ENCODE results near the gene FAAP100.

Gene FAAP100

DNA sequence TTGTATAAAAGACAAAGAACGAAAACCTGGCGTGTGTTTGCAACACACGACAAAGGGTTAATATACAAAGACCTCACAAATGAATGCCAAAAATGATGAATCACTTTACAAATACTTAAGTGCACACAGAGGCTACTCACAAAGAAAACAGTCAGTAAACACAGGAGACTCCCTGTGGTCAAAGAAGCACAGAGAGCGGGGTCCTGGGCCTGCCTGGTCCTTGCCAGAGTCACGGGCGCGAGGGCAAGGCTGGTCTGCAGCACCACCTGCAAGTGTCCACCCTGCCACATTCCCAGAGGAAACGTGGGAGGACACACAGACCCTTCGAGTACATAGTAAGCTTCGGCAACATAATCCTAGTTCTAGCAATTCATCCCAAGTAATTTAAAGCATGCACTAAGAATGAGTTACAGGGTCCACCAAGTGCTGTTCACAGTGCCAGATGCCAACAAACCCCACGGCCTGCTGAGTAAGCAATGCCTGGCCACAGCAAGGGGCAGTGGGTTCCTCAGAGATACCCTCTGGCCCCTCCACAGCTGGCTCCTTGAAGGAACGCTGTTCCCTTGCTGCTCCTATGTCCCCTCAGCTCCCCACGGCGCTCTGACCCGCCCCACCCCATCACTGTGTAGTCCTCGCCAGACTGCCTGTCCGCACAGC, 24.6 kb upstream of the FAAP100 start:
- DNase-seq (ENCODE audit: low spot score) = no peak

DNA sequence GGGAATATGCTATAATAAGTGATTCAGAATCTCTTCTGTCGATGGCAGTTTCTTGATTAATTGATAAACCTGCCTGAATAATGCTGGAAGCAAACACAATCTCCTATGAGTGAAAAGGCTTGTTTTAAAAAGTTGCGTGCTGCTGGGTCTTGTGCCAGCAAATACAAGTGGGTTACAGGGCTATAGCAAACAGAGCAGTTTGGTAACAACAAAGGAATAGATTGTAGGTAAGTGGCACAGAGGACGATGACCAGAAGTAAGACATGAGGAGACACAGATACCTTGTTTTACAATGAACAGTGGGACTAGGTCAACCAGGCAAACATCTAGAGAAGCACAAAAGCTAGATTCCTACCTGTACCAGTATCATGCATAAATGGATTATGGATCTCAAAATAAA, 23.7 kb upstream of the FAAP100 start:
- DNase-seq (ENCODE audit: low spot score) = no peak

- DNase-seq (ENCODE audit: low spot score) = no peak
Measured at GRCh38 chr17:81574643-81574956, 22.4 kb upstream of the FAAP100 start.

DNA sequence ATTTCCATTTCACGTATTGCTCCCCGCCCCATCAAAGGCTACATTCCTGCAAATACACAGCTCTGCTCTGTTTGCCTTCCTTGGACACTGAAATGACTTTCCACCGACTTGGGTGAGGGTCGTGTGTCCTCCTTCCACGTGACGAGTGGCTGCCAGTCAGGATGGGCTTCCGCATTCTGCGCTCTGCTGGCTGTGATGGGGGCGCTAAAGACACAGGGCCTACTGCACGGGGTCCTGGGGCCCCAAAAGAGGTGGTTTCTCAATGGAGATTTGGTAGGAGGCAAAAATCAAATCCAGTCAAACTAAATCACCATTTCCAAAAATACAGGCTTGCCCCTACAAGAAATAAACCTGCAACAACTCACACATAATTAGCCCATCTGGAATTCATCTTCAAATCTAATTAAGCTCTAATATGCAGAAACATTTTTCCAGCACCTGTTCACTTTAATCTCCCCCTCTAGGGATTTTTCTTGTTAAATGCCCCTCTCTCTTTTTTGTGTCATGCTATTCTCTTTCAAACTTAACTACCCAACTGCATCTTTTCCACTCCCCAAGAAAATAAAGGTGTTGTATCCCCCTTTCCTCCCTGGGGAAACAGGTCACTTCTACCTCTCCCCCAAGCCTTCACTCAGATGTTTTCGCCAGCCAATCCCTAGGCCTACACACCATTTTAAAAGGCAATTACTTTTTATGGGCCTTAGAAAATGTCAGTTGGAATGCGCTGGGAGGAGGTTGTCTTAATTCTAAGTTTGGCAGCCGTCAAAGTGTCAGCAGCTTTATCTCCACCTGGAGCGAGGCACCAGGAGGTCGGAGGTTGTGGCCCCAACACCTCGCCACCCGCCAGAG, 21.9 kb upstream of the FAAP100 start:
- no peak for DNase-seq (ENCODE audit: low spot score)

DNA sequence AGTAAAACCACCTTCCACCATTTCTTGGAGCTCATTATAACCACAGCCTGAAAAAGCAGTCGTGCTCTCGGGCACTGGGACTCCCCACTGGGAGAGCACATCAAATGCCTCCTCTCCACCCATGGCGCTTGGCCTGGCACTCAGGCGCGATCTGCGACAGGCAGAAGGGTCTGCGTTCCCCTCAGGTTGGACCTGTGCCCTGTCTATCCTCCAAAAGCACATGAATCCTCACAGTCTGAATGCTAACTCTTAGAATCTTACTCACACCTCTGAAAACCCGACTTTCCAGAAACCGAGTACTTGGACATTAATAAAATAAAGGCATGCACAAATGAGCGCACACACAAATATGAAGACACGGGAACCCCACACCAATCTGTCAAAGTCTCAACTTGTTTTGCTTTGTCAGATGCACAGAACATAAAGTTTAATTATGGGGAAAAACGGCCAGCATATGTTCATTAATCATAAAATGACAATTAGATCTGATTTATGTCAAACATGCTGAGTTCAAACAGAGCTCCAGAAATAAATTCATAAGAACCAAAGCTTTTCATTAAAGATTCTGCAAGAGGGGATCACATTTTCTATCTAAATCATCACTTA, 20.5 kb upstream of the FAAP100 start:
- DNase-seq (ENCODE audit: low spot score) = no peak

DNA sequence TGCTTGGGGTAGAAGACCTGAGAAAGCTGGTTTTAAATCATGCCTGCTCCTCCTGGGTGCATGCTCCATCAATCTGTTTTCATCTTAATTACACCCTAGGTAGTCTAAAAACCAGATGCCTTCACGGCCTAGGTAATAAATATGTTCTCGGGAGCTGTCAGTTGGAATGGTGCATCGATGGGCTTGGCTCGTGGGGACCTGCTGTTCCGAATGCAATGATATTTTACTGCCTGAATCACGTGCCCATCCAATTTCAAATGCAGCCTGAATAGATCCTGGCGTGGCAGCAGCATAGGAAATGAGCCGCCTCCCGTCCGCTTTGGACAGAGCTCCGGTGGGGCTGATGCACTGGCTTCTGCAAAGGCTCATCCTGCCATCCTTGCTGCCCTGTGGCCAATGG, 18.8 kb upstream of the FAAP100 start:
- DNase-seq (ENCODE audit: low spot score) = no peak

DNA sequence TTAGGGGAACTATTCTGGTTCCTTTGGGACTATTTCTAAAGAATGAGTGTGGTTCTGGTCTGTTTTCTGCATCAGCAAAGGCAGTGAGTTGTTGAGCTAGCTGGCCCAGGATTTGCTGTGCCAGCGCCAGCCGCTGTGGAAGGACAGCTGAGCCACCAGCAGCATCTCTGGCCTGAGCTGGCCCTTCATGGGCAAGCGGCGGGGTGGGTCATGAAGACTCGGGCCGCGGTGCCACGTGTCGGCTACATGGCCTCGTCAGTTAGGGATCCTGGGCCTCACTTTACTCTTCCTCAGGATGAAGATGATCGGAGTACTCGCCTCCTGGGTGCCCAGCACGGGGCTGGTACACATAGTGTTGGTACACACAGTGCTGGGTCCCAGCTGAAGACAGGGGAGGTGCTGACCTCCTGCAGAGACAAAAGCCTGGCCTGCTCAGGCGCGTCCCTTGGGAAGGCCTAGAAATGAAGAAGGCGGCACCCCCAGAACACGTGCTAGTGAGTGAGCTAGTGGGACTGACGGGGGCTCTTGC, 17.9 kb upstream of the FAAP100 start:
- no peak for DNase-seq (ENCODE audit: low spot score)

- no peak for DNase-seq (ENCODE audit: low spot score)
Measured at GRCh38 chr17:81568416-81568815, 16.3 kb upstream of the FAAP100 start.

- no peak for DNase-seq (ENCODE audit: low spot score)
Measured at GRCh38 chr17:81567191-81567590, 15.0 kb upstream of the FAAP100 start.

DNA sequence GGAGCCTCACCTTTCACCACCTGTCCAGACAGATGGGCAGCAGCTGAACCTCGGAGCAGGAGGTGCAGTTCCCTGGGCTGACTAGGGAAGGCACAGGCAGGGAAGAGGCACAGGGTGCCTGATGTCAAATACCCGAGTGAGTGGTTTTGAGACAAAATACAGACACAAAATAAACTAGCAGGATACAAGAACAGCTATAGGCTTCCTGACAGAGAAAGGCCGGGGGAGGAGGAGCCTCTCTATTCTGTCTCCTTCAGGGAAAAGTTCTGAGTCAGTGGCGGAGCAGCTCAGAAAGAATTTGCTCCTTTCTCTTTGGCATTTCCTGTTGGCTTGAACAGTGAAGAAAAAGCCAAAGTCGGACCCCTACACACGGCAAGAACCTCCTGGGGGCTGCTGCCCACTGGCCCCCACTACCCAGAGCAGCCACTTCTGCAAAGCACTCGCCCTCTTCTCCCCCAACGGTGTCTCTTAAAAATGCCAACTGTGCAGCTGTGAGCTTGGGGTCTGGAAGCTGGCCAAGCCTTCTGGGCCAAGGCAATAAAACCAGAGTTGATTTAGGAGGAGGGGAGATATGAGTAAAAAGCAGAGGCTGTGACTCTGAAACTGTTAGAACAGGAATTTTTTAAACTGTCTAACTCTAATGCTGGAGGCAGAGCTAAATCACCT, 14.4 kb upstream of the FAAP100 start:
- no peak for DNase-seq (ENCODE audit: low spot score)

GRCh38 chr17:81565231-81565630, 13.1 kb upstream of the FAAP100 start:
- DNase-seq (ENCODE audit: low spot score) = no peak

GRCh38 chr17:81564778-81565177, 12.6 kb upstream of the FAAP100 start:
- DNase-seq (ENCODE audit: low spot score) = no peak

GRCh38 chr17:81563861-81564586, 11.9 kb upstream of the FAAP100 start:
- no peak for DNase-seq (ENCODE audit: low spot score)

- no peak for DNase-seq (ENCODE audit: low spot score)
Measured at GRCh38 chr17:81561494-81561885, 9.3 kb upstream of the FAAP100 start.

DNA sequence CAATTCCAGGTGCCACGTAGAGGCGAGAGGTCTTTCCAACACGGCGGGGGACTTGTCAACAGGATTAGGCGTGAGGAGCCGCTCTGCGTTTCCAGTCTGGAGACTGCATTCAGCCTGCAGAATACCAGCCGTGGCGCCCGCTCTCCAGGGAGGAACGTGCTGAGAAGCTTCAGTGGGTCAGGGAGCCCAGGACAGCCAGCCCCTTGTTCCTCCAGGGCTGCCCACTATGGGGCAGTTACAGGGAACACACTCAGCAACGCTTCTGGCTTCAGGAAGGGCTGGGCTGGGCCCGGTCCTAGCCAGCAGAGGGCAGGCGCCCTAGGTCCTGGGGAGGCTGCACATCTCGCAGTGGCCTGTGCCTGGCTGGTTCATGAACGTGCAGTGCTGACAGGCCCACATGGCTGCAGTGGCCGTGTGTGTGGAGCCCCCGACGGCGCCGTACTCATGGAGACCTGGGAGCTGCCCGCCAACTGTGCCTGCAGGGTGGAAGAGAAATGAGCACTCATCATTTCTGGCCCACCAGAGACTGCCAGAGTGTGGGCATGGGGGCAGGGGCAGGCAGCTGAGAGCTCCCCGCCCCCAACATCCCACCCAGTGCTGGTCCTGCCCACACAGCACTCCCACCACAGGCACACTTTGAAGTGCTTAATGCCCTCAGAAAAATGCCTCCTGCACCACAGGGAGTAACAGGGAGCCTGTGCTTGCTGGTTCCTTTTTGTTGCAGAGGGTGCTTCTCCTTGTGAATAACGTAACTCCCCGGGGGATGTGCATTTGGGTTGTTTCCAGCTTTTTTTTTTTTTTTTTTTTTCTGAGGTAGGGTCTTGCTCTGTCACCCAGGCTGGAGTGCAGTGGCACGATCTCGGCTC, 7.0 kb upstream of the FAAP100 start:
- DNase-seq (ENCODE audit: low spot score) = no peak

DNA sequence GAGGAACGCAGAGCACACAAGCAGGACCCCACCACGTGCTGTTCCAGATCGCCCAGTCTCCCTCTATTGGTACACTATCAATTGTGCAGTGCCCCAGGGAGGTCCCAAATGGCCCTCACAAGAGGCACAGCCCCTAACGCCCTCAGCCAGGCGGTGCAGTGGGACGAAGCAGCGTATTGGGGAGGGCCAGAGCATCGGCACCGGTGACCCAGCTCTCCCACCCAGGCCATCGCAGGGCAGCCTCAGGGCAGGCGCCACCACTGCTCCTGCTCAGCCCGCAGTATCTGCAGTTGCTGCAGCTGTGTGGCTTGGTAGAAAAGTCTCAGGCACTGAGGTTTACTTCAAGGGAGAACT, 5.9 kb upstream of the FAAP100 start:
- no peak for DNase-seq (ENCODE audit: low spot score)

- no peak for DNase-seq (ENCODE audit: low spot score)
Measured at GRCh38 chr17:81557276-81558114, 5.3 kb upstream of the FAAP100 start.

GRCh38 chr17:81556863-81557262, 4.7 kb upstream of the FAAP100 start:
- no peak for DNase-seq (ENCODE audit: low spot score)

DNA sequence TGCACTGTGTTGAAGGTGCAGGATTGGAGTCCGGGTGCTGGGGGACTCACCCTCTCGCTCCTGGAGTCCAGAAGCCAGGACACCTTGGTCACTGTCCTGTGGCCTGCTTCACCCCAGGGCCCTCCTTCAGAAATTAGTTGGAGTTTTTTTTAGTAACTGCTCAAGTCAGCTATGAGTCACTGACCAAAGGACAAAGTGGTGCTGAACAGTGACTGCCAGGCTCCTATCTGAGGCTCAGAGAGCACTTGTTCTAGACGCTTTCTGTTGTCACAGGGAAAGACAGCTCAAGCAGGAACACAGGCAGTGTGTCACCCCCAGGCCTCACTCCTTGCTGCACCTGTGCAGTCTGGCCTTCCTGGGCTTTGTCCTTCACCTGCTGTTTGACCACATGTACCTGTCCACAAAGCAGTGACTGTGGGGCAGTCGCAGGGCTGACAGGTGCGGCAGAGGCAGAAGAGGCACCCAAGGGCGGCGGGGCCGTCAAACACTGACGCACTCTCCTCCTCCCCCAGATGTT, 4.1 kb upstream of the FAAP100 start:
- no peak for DNase-seq (ENCODE audit: low spot score)

- no peak for DNase-seq (ENCODE audit: low spot score)
Measured at GRCh38 chr17:81553616-81554181, 1.5 kb upstream of the FAAP100 start.
